Loucy (cell line): ENCODE results near the gene BCKDK.

Source experiments
- CTCF ChIP-seq: fragments of 200-600 bp; sonication (generic); conservative IDR thresholded peaks from 2 replicates; pipeline ENCODE4 v1.5.1; 2014; ENCODE audit warnings: mild to moderate bottlenecking, antibody characterized with exemption, low read length
- EZH2phosphoT487 ChIP-seq: fragments of 200-600 bp; IDR thresholded peaks from 2 replicates; pipeline ENCODE4 v1.6.1; 2018; ENCODE audit warnings: antibody characterized with exemption, mild to moderate bottlenecking, moderate library complexity, borderline replicate concordance

- TF ChIP-seq CTCF (no peak), EZH2phosphoT487 (no peak)
Observed at GRCh38 chr16:31106509-31107464, 1.4 kb upstream of the BCKDK start.
